HG02870 (cell line): ENCODE results near the gene CREM.
"Not testable (repeated sequence)": the region's sequence is repeated elsewhere in the genome, so short reads cannot be mapped to it uniquely, and the experiment has no call there.

Experiments
- ATAC-seq: cut with Tn5 transposase; IDR thresholded peaks from one replicate; pipeline ENCODE4 v1.9.1; 2021; ENCODE audit warnings: mild to moderate bottlenecking, moderate library complexity; ENCODE audit not compliant: unreplicated experiment

Gene CREM

GRCh38 chr10:35126530-35127288, at the start of gene CREM:
CREM (plus strand) TSS chr10:35126846; CDS start chr10:35137836, 10,990 bp downstream.
- ATAC-seq, result peak; percentile 70

GRCh38 chr10:35079265-35079664, 47.4 kb upstream of the CREM start:
- ATAC-seq, result no peak

GRCh38 chr10:35079763-35080162, 46.9 kb upstream of the CREM start:
- ATAC-seq, result no peak

GRCh38 chr10:35080261-35080660, 46.4 kb upstream of the CREM start:
- not testable (repeated sequence) for ATAC-seq

GRCh38 chr10:35083242-35083641, 43.4 kb upstream of the CREM start:
- no peak for ATAC-seq

- peak; percentile 40 for ATAC-seq
Measured at GRCh38 chr10:35089611-35090161, 37.0 kb upstream of the CREM start.

- ATAC-seq, result peak; percentile 90
Measured at GRCh38 chr10:35090162-35090954, 36.3 kb upstream of the CREM start, which contains the start of gene CUL2. CUL2 (minus strand) TSS chr10:35090341; CDS start chr10:35071317, 19,024 bp downstream.

GRCh38 chr10:35091994-35092790, 34.5 kb upstream of the CREM start:
- no peak for ATAC-seq

GRCh38 chr10:35092851-35093250, 33.8 kb upstream of the CREM start:
- no peak for ATAC-seq

GRCh38 chr10:35096312-35096711, 30.3 kb upstream of the CREM start:
- ATAC-seq, result no peak

- ATAC-seq, result no peak
Measured at GRCh38 chr10:35097510-35097909, 29.1 kb upstream of the CREM start.

GRCh38 chr10:35103882-35104281, 22.8 kb upstream of the CREM start:
- ATAC-seq, result no peak

- ATAC-seq, result no peak
Measured at GRCh38 chr10:35112571-35112970, 14.1 kb upstream of the CREM start.

GRCh38 chr10:35119378-35119777, 7.3 kb upstream of the CREM start:
- no peak for ATAC-seq

GRCh38 chr10:35124540-35124939, 2.1 kb upstream of the CREM start:
- ATAC-seq, result no peak

GRCh38 chr10:35126062-35126529, 550 bp upstream of the CREM start:
- ATAC-seq, result no peak

GRCh38 chr10:35127289-35127891, 744 bp downstream of the CREM start:
- no peak for ATAC-seq

- ATAC-seq, result no peak
Measured at GRCh38 chr10:35129185-35129674, 2.6 kb downstream of the CREM start.

- ATAC-seq, result no peak
Measured at GRCh38 chr10:35130663-35131062, 4.0 kb downstream of the CREM start.

GRCh38 chr10:35132727-35133126, 6.1 kb downstream of the CREM start:
- ATAC-seq, result no peak
